ENCODE data around the gene NXN. TPM values are rescaled to one million over a fixed set of nuclear protein-coding genes. Genes with fewer than 3 reads are reported as not detected.

NXN gene
- 0.11 TPM in 1 of 2 replicates, not detected in the other for polyA plus RNA-seq

GRCh38 chr17:979539-980405 lies at the start of gene NXN:
Gene NXN (minus strand): TSS chr17:979776.

GRCh38 chr17:996554-997344 lies 17.2 kb upstream of the NXN start, which contains the start of gene TIMM22:
Gene TIMM22 (plus strand): TSS chr17:997129. CDS start chr17:997143, 14 bp downstream.

GRCh38 chr17:781805-782731 lies 197.5 kb downstream of the NXN start, which contains the start of the genes GLOD4 and MRM3:
Gene GLOD4 (minus strand): TSS chr17:782280. CDS start chr17:782255, 25 bp downstream.
Gene MRM3 (plus strand): TSS chr17:782353. CDS start chr17:782379, 26 bp downstream.

GRCh38 chr17:752002-752619 lies 227.5 kb downstream of the NXN start, which contains the start of gene GEMIN4:
Gene GEMIN4 (minus strand): TSS chr17:752264. CDS start chr17:752142, 122 bp downstream.

Other genes with a start within 250 kb of the NXN start
- gene TLCD3A, start 247.2 kb downstream of the NXN start, polyA plus RNA-seq, result 0.15 and 0.50 TPM in 2 replicates
- gene GEMIN4, start 227.5 kb downstream of the NXN start, polyA plus RNA-seq, result 0.64 and 0.97 TPM in 2 replicates
- gene GLOD4, start 197.5 kb downstream of the NXN start, polyA plus RNA-seq, result 28.8 and 44.8 TPM in 2 replicates
- 4.8 and 6.3 TPM in 2 replicates for gene MRM3, start 197.4 kb downstream of the NXN start, polyA plus RNA-seq
- gene TIMM22, start 17.4 kb upstream of the NXN start, polyA plus RNA-seq, result 8.9 and 9.6 TPM in 2 replicates
- 9.0 and 14.2 TPM in 2 replicates for gene ABR, start 200.2 kb upstream of the NXN start, polyA plus RNA-seq